LNCaP clone FGC (cell line): ENCODE results near the gene SKI.

Experiments used
- DNase-seq: peaks from one replicate; pipeline ENCODE4 v3.0.0-alpha.2; 2011; ENCODE audit warnings: low read depth
- H3K4me3 ChIP-seq: 2 replicates; pipeline ENCODE4 v1.5.1; 2011; ENCODE audit warnings: mild to moderate bottlenecking, low read depth, low read length, control low read depth
- CTCF ChIP-seq: IDR thresholded peaks from 2 replicates; pipeline ENCODE4 v1.5.1; 2012; ENCODE audit warnings: mild to moderate bottlenecking; ENCODE audit not compliant: control insufficient read depth, insufficient read depth; ENCODE audit errors: extremely low read depth

Gene SKI

GRCh38 chr1:2287649-2288048 lies 59.5 kb downstream of the SKI start:
- no peak overlapping the region for H3K4me3 ChIP-seq
- TF ChIP-seq CTCF: no peak

GRCh38 chr1:2288311-2288710 lies 60.2 kb downstream of the SKI start:
- no peak for TF ChIP-seq CTCF
- no peak for DNase-seq
- no peak overlapping the region for H3K4me3 ChIP-seq

More at GRCh38 chr1:2287649-2288048, 59.5 kb downstream of the SKI start:
- DNase-seq: no peak

DNA sequence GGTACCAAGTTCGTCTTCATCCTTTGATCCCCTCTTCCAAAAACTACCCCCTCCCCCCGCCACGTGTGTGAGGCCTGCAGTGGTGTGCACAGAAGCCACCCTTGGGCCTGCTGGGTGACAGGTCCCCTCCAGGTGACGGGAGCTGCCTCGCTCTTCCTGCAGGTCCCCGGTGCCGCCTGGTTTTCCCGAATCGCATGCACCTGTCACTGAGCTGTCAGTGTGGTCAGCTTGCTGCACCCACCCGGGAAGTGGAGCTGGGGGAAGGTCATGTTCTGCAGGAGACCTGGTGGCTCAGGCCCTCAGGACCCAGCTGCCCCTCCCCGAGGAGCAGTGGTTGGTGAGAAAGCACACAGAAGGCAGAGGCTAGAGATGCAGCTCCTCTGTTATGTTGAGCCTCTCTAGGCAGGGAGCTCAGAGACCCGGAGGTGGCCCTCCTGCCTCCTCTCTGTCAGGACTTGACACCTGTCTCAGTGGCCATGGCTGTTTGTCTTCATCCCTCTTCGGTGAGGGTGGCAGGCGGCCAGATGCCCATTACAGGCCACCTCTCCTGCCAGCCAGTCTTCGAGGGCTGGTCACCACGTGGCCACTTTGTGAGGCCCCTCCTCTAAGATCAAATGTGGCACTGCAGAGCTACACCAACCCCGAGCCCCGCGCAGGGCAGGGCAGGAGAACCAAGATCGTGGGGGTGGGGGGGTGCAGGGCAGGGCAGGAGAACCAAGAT lies 60.9 kb downstream of the SKI start:
- H3K4me3 ChIP-seq: no peak overlapping the region
- TF ChIP-seq CTCF: no peak
- DNase-seq: no peak

- no peak for TF ChIP-seq CTCF
- no peak overlapping the region for H3K4me3 ChIP-seq
- no peak for DNase-seq
Observed at GRCh38 chr1:2289607-2290006, 61.5 kb downstream of the SKI start.

DNA sequence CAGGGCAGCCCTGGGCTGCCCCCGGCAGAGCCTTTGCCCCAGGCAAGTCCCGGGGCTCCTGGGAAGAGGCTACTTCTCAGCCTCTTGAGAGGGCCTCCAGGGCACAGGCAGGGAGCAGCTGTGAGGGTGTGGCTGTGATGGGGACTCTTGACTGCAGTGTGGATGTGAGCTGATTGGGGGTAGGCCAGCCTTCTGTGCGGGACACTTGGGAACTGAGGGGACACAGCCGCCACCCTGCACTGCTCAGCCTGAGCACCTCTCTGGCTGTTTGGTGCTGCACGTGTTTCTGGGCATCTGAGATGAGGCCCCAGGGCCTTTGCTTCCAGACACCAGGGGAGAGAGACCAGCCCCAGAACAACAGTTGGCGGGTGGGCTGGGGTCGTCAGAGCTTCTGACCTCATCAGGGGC lies 62.1 kb downstream of the SKI start:
- no peak overlapping the region for H3K4me3 ChIP-seq
- no peak for DNase-seq
- TF ChIP-seq CTCF: no peak

GRCh38 chr1:2290595-2291510 lies 62.7 kb downstream of the SKI start:
- TF ChIP-seq CTCF: no peak
- DNase-seq: no peak

More at GRCh38 chr1:2290595-2291510, 62.7 kb downstream of the SKI start:
- H3K4me3 ChIP-seq: no peak overlapping the region
